Omental fat pad (tissue), 4 donors: Measurements from ENCODE around the gene MOB1A. TPM values are rescaled to one million over a fixed set of nuclear protein-coding genes. Genes with fewer than 3 reads are reported as not detected.

Source experiments
- ATAC-seq: fragments of 150-250 bp; one replicate; pipeline ENCODE4 v1.9.1; 2016; ENCODE audit warnings: mild to moderate bottlenecking, moderate library complexity; ENCODE audit not compliant: low FRiP score
- DNase-seq: peaks from one replicate; pipeline ENCODE4 v3.0.0-alpha.2; 2019; ENCODE audit warnings: low spot score
- CTCF ChIP-seq, 3 donors: fragments of 450-650 bp; IDR thresholded peaks; one replicate each; pipeline ENCODE4 v1.5.1; 2016 to 2017; ENCODE audit warnings: antibody characterized with exemption in 3 of 3, mild to moderate bottlenecking in 3 of 3, moderate library complexity in 2 of 3
- total RNA-seq, 4 donors: library from RNA; depleted of rRNA; stranded (reverse); fragments of >200 nt; gene quantifications; one replicate each; pipeline ENCODE4 v1.1.0, GENCODE V29; 2016

The MOB1A gene
- total RNA-seq, 4 donors from 2014 or later = 84.9 to 109 (median 93.2) TPM

GRCh38 chr2:74119339-74119738 lies 59.3 kb downstream of the MOB1A start:
- ATAC-seq = no peak
- no peak for DNase-seq
- no peak for TF ChIP-seq CTCF (IDR thresholded peaks at IDR 0.05)

GRCh38 chr2:74111380-74111779 lies 67.3 kb downstream of the MOB1A start:
- DNase-seq = no peak
- ATAC-seq = no peak
- TF ChIP-seq CTCF (IDR thresholded peaks at IDR 0.05) = no peak

GRCh38 chr2:74110537-74110936 lies 68.1 kb downstream of the MOB1A start:
- ATAC-seq (no peak), DNase-seq (no peak)
- no peak for TF ChIP-seq CTCF (IDR thresholded peaks at IDR 0.05)

- DNase-seq = no peak
- no peak for ATAC-seq
- TF ChIP-seq CTCF (IDR thresholded peaks at IDR 0.05) = no peak
Measured at GRCh38 chr2:74109551-74109950, 69.1 kb downstream of the MOB1A start.

- no peak for TF ChIP-seq CTCF (IDR thresholded peaks at IDR 0.05)
- no peak for DNase-seq
- ATAC-seq = no peak
Measured at GRCh38 chr2:74107071-74107470, 71.6 kb downstream of the MOB1A start.

GRCh38 chr2:74105413-74105812 lies 73.3 kb downstream of the MOB1A start:
- TF ChIP-seq CTCF (IDR thresholded peaks at IDR 0.05) = no peak
- DNase-seq (no peak), ATAC-seq (no peak)

GRCh38 chr2:74104839-74105238 lies 73.8 kb downstream of the MOB1A start:
- DNase-seq = no peak
- peak in 1 of 3 donors; percentile 15 for TF ChIP-seq CTCF (IDR thresholded peaks at IDR 0.05)
- no peak for ATAC-seq
